H1 (cell line): Measurements from ENCODE around the gene TTLL5. TPM values are rescaled to one million over a fixed set of nuclear protein-coding genes. Genes with fewer than 3 reads are reported as not detected.

Experiments
- CTCF ChIA-PET: fragments of 300-600 bp; sonication (Branson Sonifier 250); formaldehyde crosslinking; loops from one replicate; lab custom pipeline; 2021; ENCODE audit not compliant: partially characterized antibody; lab: Charles Lee
- POLR2A ChIA-PET: fragments of 300-600 bp; sonication (Branson Sonifier 250); formaldehyde crosslinking; loops from one replicate; lab custom pipeline; 2021; ENCODE audit warnings: inconsistent platforms; ENCODE audit not compliant: partially characterized antibody; lab: Charles Lee
- DNase-seq, 2 experiments: peaks; one replicate each; pipeline versions ENCODE4 v3.0.0 to v3.0.0-alpha.2; 2010 to 2022; ENCODE audit warnings: low spot score in 2 of 2, low read depth in 1 of 2, mixed read lengths in 1 of 2
- FAIRE-seq: peaks from 2 replicates; lab custom pipeline; 2011; peaks lifted over from hg19 to GRCh38; lab: Jason Lieb, UNC
- H2AFZ ChIP-seq: 2 replicates; pipeline ENCODE4 v1.8.1; 2012; ENCODE audit warnings: low read length, inconsistent platforms
- H2AK5ac ChIP-seq: 2 replicates; pipeline ENCODE4 v1.6.1; 2013; ENCODE audit warnings: low read depth, low read length
- H2BK120ac ChIP-seq: replicated peaks from 2 replicates; pipeline ENCODE3; 2013; ENCODE audit warnings: low read depth, low read length, inconsistent platforms
- H2BK12ac ChIP-seq: 2 replicates; pipeline ENCODE4 v1.6.1; 2013; ENCODE audit warnings: low read depth, low read length
- H2BK15ac ChIP-seq: 2 replicates; pipeline ENCODE4 v1.6.1; 2013; ENCODE audit warnings: low read length
- H2BK20ac ChIP-seq: 2 replicates; pipeline ENCODE4 v1.6.1; 2013; ENCODE audit warnings: low read length
- H2BK5ac ChIP-seq: 2 replicates; pipeline ENCODE4 v1.6.1; 2013; ENCODE audit warnings: low read depth, low read length
- H3K14ac ChIP-seq: 2 replicates; pipeline ENCODE4 v1.6.1; 2013; ENCODE audit warnings: inconsistent platforms; ENCODE audit not compliant: insufficient read length
- H3K18ac ChIP-seq: 2 replicates; pipeline ENCODE4 v1.6.1; 2013; ENCODE audit warnings: low read length; ENCODE audit errors: extremely low read depth
- H3K23ac ChIP-seq: 2 replicates; pipeline ENCODE4 v1.6.1; 2013; ENCODE audit warnings: inconsistent platforms; ENCODE audit not compliant: insufficient read length
- H3K23me2 ChIP-seq: 2 replicates; pipeline ENCODE4 v1.6.1; 2013; ENCODE audit warnings: low read depth, low read length
- H3K27ac ChIP-seq: 2 replicates; pipeline ENCODE4 v1.6.1; 2011; ENCODE audit warnings: low read depth, low read length, inconsistent platforms
- H3K27me3 ChIP-seq, 4 experiments: replicated peaks in 1 of 4; 1 replicate in 1 of 4; 2 replicates in 3 of 4; pipeline versions ENCODE4 v1.6.1 to v1.8.1; 2011 to 2013; ENCODE audit warnings: low read length in 3 of 4, mild to moderate bottlenecking in 3 of 4, inconsistent platforms in 2 of 4, mixed read lengths in 2 of 4, moderate library complexity in 1 of 4; ENCODE audit not compliant: control insufficient read depth in 3 of 4, insufficient read depth in 3 of 4; ENCODE audit errors: extremely low read depth in 1 of 4
- H3K36me3 ChIP-seq, 4 experiments: 2 replicates each; pipeline versions ENCODE4 v1.6.1 to v1.8.1; 2011 to 2013; ENCODE audit warnings: mild to moderate bottlenecking in 4 of 4, low read length in 3 of 4, moderate library complexity in 2 of 4, control low read depth in 1 of 4, inconsistent platforms in 1 of 4; ENCODE audit not compliant: insufficient read depth in 4 of 4, control insufficient read depth in 2 of 4
- H3K4ac ChIP-seq: replicated peaks from 2 replicates; pipeline ENCODE3; 2013; ENCODE audit warnings: low read length, low read depth, mixed read lengths, inconsistent platforms; ENCODE audit not compliant: insufficient read length
- H3K4me1 ChIP-seq, 4 experiments: replicated peaks in 1 of 4; 1 replicate in 1 of 4; 2 replicates in 3 of 4; pipeline versions ENCODE4 v1.6.1 to v1.8.1; 2011 to 2013; ENCODE audit warnings: low read length in 3 of 4, inconsistent platforms in 2 of 4, mixed read lengths in 1 of 4; ENCODE audit not compliant: insufficient read depth in 4 of 4, control insufficient read depth in 3 of 4
- H3K4me2 ChIP-seq, 2 experiments: 2 replicates each; pipeline versions ENCODE4 v1.6.1 to v1.8.1; 2011 to 2013; ENCODE audit warnings: low read depth in 2 of 2, low read length in 2 of 2, control low read depth in 1 of 2, inconsistent platforms in 1 of 2, mild to moderate bottlenecking in 1 of 2; ENCODE audit not compliant: insufficient read depth in 1 of 2
- H3K4me3 ChIP-seq, 4 experiments: fragments of 200-600, 300-600 bp in 1 of 4; sonication (generic), shearing (Covaris generic), sonication (Bioruptor Twin) in 1 of 4; 2 replicates each; pipeline versions ENCODE4 v1.5.1 to v1.8.1; 2011 to 2016; ENCODE audit warnings: low read length in 4 of 4, low read depth in 3 of 4, control low read depth in 2 of 4, inconsistent platforms in 2 of 4, mild to moderate bottlenecking in 2 of 4, mixed read lengths in 1 of 4, moderate library complexity in 1 of 4; ENCODE audit not compliant: insufficient read depth in 2 of 4; ENCODE audit errors: extremely low read depth in 1 of 4
- H3K56ac ChIP-seq: replicated peaks from 2 replicates; pipeline ENCODE3; 2013; ENCODE audit warnings: low read depth, mild to moderate bottlenecking, mixed read lengths, low read length, inconsistent platforms; ENCODE audit not compliant: insufficient read length
- H3K79me1 ChIP-seq: 2 replicates; pipeline ENCODE4 v1.6.1; 2013; ENCODE audit warnings: low read depth, low read length, control low read depth
- H3K79me2 ChIP-seq, 2 experiments: 2 replicates each; pipeline versions ENCODE4 v1.6.1 to v1.8.1; 2012 to 2013; ENCODE audit warnings: low read length in 2 of 2, mild to moderate bottlenecking in 2 of 2, inconsistent platforms in 1 of 2; ENCODE audit not compliant: insufficient read depth in 2 of 2, control insufficient read depth in 1 of 2
- H3K9ac ChIP-seq, 4 experiments: replicated peaks in 1 of 4; 1 replicate in 1 of 4; 2 replicates in 3 of 4; pipeline versions ENCODE4 v1.6.1 to v1.8.1; 2011 to 2013; ENCODE audit warnings: low read depth in 3 of 4, low read length in 3 of 4, control low read depth in 2 of 4, mild to moderate bottlenecking in 2 of 4, moderate library complexity in 2 of 4, inconsistent platforms in 1 of 4; ENCODE audit errors: extremely low read depth in 1 of 4
- H3K9me3 ChIP-seq, 2 experiments: 2 replicates each; pipeline versions ENCODE4 v1.6.1 to v1.8.1; 2012 to 2013; ENCODE audit warnings: mild to moderate bottlenecking in 2 of 2, moderate library complexity in 2 of 2, control low read depth in 1 of 2, inconsistent platforms in 1 of 2, low read depth in 1 of 2, low read length in 1 of 2, mixed read lengths in 1 of 2; ENCODE audit not compliant: insufficient read depth in 2 of 2
- H4K20me1 ChIP-seq, 2 experiments: replicated peaks in 1 of 2; 2 replicates each; pipeline versions ENCODE3 to v1.8.1; 2011 to 2013; ENCODE audit warnings: inconsistent platforms in 2 of 2, low read length in 2 of 2, mild to moderate bottlenecking in 1 of 2; ENCODE audit not compliant: insufficient read depth in 2 of 2, control insufficient read depth in 1 of 2
- H4K5ac ChIP-seq: 2 replicates; pipeline ENCODE4 v1.6.1; 2013; ENCODE audit warnings: low read length, low read depth, mixed read lengths, inconsistent platforms; ENCODE audit not compliant: insufficient read length
- H4K8ac ChIP-seq: 2 replicates; pipeline ENCODE4 v1.8.0; 2013; ENCODE audit warnings: mild to moderate bottlenecking, moderate library complexity, low read length, inconsistent platforms; ENCODE audit not compliant: insufficient read depth; ENCODE audit errors: extremely low read depth
- H4K91ac ChIP-seq: replicated peaks from 2 replicates; pipeline ENCODE3; 2013; ENCODE audit warnings: low read length, mixed read lengths, inconsistent platforms; ENCODE audit not compliant: insufficient read length
- YY1 ChIP-seq: IDR thresholded peaks from 2 replicates; pipeline ENCODE4 v1.6.1; 2011; ENCODE audit warnings: low read depth, mild to moderate bottlenecking, low read length
- WGBS, 2 experiments: shearing (Covaris generic) in 1 of 2; methylation state at CpG; one replicate each; pipeline versions ENCODE4 v1.1.6 to v1.1.7; 2013 to 2015; ENCODE audit warnings: low lambda C conversion rate in 2 of 2, mixed read lengths in 2 of 2, inconsistent platforms in 1 of 2, low coverage in 1 of 2, missing lambda C conversion rate in 1 of 2; ENCODE audit not compliant: insufficient replicate concordance in 2 of 2, insufficient coverage in 1 of 2, insufficient read length in 1 of 2; ENCODE audit errors: extremely low coverage in 1 of 2, missing lambda C conversion rate in 1 of 2; 5-methylcytosine and 5-hydroxymethylcytosine counted together
- polyA plus RNA-seq, 7 experiments: library from polyadenylated mRNA; depleted of rRNA in 3 of 7; stranded (reverse) in 5 of 7; unstranded in 2 of 7; fragments of >200 nt in 5 of 7; fragments of 200-250 nt in 2 of 7; gene quantifications; 1 replicate in 5 of 7; 2 replicates in 1 of 7; 4 replicates in 1 of 7; pipeline versions ENCODE4 v1.2.1 to v1.2.3, GENCODE V29; 2011 to 2013; ENCODE audit warnings: missing spikeins in 2 of 7, mixed read lengths in 2 of 7
- total RNA-seq: library from RNA; stranded (reverse); fragmentation: NEBNext Ultra II Directional; extraction: Animal tissue kit (Norgen Biotek cat#: 25700); gene quantifications from 2 replicates; pipeline ENCODE4 v1.2.1, GENCODE V29; 2021
- TF ChIP-seq, protein P1 (sequence below): IDR thresholded peaks from 2 replicates; pipeline ENCODE4 v1.6.1; 2012; ENCODE audit warnings: inconsistent platforms

Gene TTLL5
- total and polyA plus RNA-seq, 2 of the 8 experiments (the other 6 are each of a cell fraction or from before 2014, with no cell fraction given) = 16.1 to 45.9 TPM

- Histone ChIP-seq H3K23ac (no peak overlapping the region), H2BK15ac (no peak overlapping the region), H3K4me2 (no peak overlapping the region), H3K27ac (no peak overlapping the region), H3K27me3 (no peaks in the 10 kb centered on the region), H3K4ac (no peak overlapping the region), H2BK120ac (no peak overlapping the region), H3K36me3 (no peaks in the 10 kb centered on the region; a peak in 1 of 8 replicates), H2AK5ac (no peak overlapping the region), H3K4me1 (peaks cover 0 to 4% (median 1%) of the 10 kb centered on the region in 4 experiments; a peak in 1 of 7 replicates), H2BK12ac (no peak overlapping the region), H3K9ac (no peak overlapping the region), H3K9me3 (no peaks in the 10 kb centered on the region), H3K14ac (no peak overlapping the region), H3K79me1 (no peaks in the 10 kb centered on the region), H4K20me1 (no peaks in the 10 kb centered on the region), H3K56ac (no peak overlapping the region), H4K5ac (no peak overlapping the region), H4K91ac (no peak overlapping the region), H2BK20ac (no peak overlapping the region), H2AFZ (no peak overlapping the region), H3K4me3 (no peak overlapping the region), H3K23me2 (no peaks in the 10 kb centered on the region; the same call in 1 of the 2 replicates), H3K79me2 (no peaks in the 10 kb centered on the region), H4K8ac (no peak overlapping the region), H2BK5ac (no peak overlapping the region), H3K18ac (no peak overlapping the region)
- FAIRE-seq = no peak
- WGBS, 2 experiments = 93% methylated on average over 3 of the region's 3 CpGs; no CpG with 5 or more reads in 1 of the 2 experiments
- ChIA-PET CTCF (interaction anchor here (1.2 to 10.5 kb wide), 4 partner anchors 10 to 67 kb away, joined by 3 to 261 read pairs (median 20); partner anchors contain the start of genes IFT43 and TGFB3), POLR2A (no interaction called here)
- DNase-seq = no peak
- TF ChIP-seq, protein P1, sequence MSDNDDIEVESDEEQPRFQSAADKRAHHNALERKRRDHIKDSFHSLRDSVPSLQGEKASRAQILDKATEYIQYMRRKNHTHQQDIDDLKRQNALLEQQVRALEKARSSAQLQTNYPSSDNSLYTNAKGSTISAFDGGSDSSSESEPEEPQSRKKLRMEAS = no peak
- TF ChIP-seq YY1 = 0 out of 2 replicates have a peak, but pooled peaks have one; percentile 14
Observed at GRCh38 chr14:75909630-75910029, 248.6 kb downstream of the TTLL5 start.
